RWPE2 (cell line): ENCODE measurements around the gene UNC93B1.

Experiments used
- ATAC-seq: fragments of 200-7000 bp; cut with Tn5 transposase; 3 replicates; pipeline ENCODE4 v1.9.1; 2021; ENCODE audit warnings: low read depth
- DNase-seq: peaks from one replicate; pipeline ENCODE4 v3.0.0-alpha.2; 2020; ENCODE audit warnings: low spot score
- H3K27ac ChIP-seq: fragments of 450-650 bp; 2 replicates; pipeline ENCODE4 v1.5.1; 2017; ENCODE audit warnings: mild to moderate bottlenecking; ENCODE audit not compliant: poor library complexity, severe bottlenecking
- H3K27me3 ChIP-seq: fragments of 250-450 bp; sonication (Bioruptor Pico); 2 replicates; pipeline ENCODE4 v1.5.1; 2021; ENCODE audit warnings: mild to moderate bottlenecking, moderate library complexity; ENCODE audit not compliant: insufficient read depth, poor library complexity, severe bottlenecking
- H3K36me3 ChIP-seq: fragments of 250-450 bp; sonication (Bioruptor Pico); 2 replicates; pipeline ENCODE4 v1.5.1; 2020; ENCODE audit warnings: low read depth, mild to moderate bottlenecking, moderate library complexity
- H3K4me1 ChIP-seq: fragments of 250-450 bp; sonication (Bioruptor Pico); 2 replicates; pipeline ENCODE4 v1.5.1; 2021; ENCODE audit warnings: mild to moderate bottlenecking, moderate library complexity; ENCODE audit not compliant: insufficient read depth, poor library complexity, severe bottlenecking
- H3K4me3 ChIP-seq: fragments of 250-450 bp; sonication (Bioruptor Pico); 2 replicates; pipeline ENCODE4 v1.5.1; 2021; ENCODE audit warnings: mild to moderate bottlenecking, moderate library complexity; ENCODE audit not compliant: severe bottlenecking
- H3K9me3 ChIP-seq: fragments of 250-450 bp; sonication (Bioruptor Pico); 2 replicates; pipeline ENCODE4 v1.5.1; 2021; ENCODE audit warnings: mild to moderate bottlenecking, moderate library complexity; ENCODE audit not compliant: severe bottlenecking
- CTCF ChIP-seq: fragments of 450-650 bp; IDR thresholded peaks from one replicate; pipeline ENCODE4 v1.5.1; 2017; ENCODE audit warnings: mild to moderate bottlenecking, moderate library complexity; ENCODE audit not compliant: poor library complexity, severe bottlenecking

The UNC93B1 gene

GRCh38 chr11:68028802-68029545 lies 25.1 kb upstream of the UNC93B1 start:
- H3K27ac ChIP-seq: peak overlapping the region; percentile 76
- H3K27me3 ChIP-seq: no peaks in the 10 kb centered on the region
- no peak for DNase-seq
- H3K36me3 ChIP-seq: peaks cover 36% of the 10 kb centered on the region
- H3K4me1 ChIP-seq: peaks cover 26% of the 10 kb centered on the region
- H3K4me3 ChIP-seq: no peak overlapping the region
- no peak for TF ChIP-seq CTCF
- ATAC-seq: no peak
- peaks cover 2% of the 10 kb centered on the region for H3K9me3 ChIP-seq

GRCh38 chr11:68027667-68028066 lies 23.8 kb upstream of the UNC93B1 start:
- no peak for ATAC-seq
- peaks cover 26% of the 10 kb centered on the region for H3K4me1 ChIP-seq
- TF ChIP-seq CTCF: no peak

GRCh38 chr11:68026391-68027105 lies 22.7 kb upstream of the UNC93B1 start:
- peaks cover 2% of the 10 kb centered on the region for H3K9me3 ChIP-seq
- H3K27me3 ChIP-seq: no peaks in the 10 kb centered on the region
- peak overlapping the region; percentile 76 for H3K27ac ChIP-seq
- no peak for ATAC-seq
- peaks cover 18% of the 10 kb centered on the region for H3K36me3 ChIP-seq
- H3K4me1 ChIP-seq: peaks cover 25% of the 10 kb centered on the region
- TF ChIP-seq CTCF: no peak
- no peak for DNase-seq
- H3K4me3 ChIP-seq: no peak overlapping the region

More at GRCh38 chr11:68027667-68028066, 23.8 kb upstream of the UNC93B1 start:
- no peaks in the 10 kb centered on the region for H3K27me3 ChIP-seq
- no peak overlapping the region for H3K4me3 ChIP-seq
- H3K36me3 ChIP-seq: peaks cover 23% of the 10 kb centered on the region
- DNase-seq: no peak
- H3K9me3 ChIP-seq: peaks cover 2% of the 10 kb centered on the region
- H3K27ac ChIP-seq: peak overlapping the region; percentile 76

GRCh38 chr11:68025047-68025446 lies 21.1 kb upstream of the UNC93B1 start:
- ATAC-seq (no peak), DNase-seq (no peak)
- Histone ChIP-seq H3K4me1 (peaks cover 22% of the 10 kb centered on the region), H3K4me3 (no peak overlapping the region), H3K36me3 (peaks cover 18% of the 10 kb centered on the region; the same call in 1 of the 2 replicates), H3K9me3 (peaks cover 2% of the 10 kb centered on the region), H3K27ac (no peak overlapping the region), H3K27me3 (no peaks in the 10 kb centered on the region)
- no peak for TF ChIP-seq CTCF

- ATAC-seq: no peak
- Histone ChIP-seq H3K36me3 (peaks cover 18% of the 10 kb centered on the region; the same call in 1 of the 2 replicates), H3K27ac (no peak overlapping the region), H3K9me3 (peaks cover 2% of the 10 kb centered on the region), H3K27me3 (no peaks in the 10 kb centered on the region), H3K4me3 (no peak overlapping the region), H3K4me1 (peaks cover 20% of the 10 kb centered on the region)
- no peak for TF ChIP-seq CTCF
- no peak for DNase-seq
Measured at GRCh38 chr11:68024508-68024907, 20.6 kb upstream of the UNC93B1 start.
